Measurements from ENCODE around the gene CLEC16A.

Gene CLEC16A

GRCh38 chr16:10945065-10945787 lies 862 bp downstream of the CLEC16A start:
- TF ChIP-seq CTCF (IDR thresholded peaks at IDR 0.05; ENCODE audit: insufficient read depth, low read length, poor library complexity, severe bottlenecking): no peak
- Histone ChIP-seq H3K36me3 (ENCODE audit: control insufficient read depth, insufficient read depth, low read length) (no peaks in the 10 kb centered on the region), H3K27me3 (replicated peaks; ENCODE audit: control insufficient read depth, insufficient read depth, low read length) (no peaks in the 10 kb centered on the region), H3K4me3 (replicated peaks; ENCODE audit: low read depth, low read length) (peak overlapping the region; percentile 92)
- DNase-seq (ENCODE audit: extremely low read depth, insufficient read length): no peak

- H3K27me3 ChIP-seq (replicated peaks; ENCODE audit: control insufficient read depth, insufficient read depth, low read length): no peaks in the 10 kb centered on the region
- no peak for TF ChIP-seq CTCF (IDR thresholded peaks at IDR 0.05; ENCODE audit: insufficient read depth, low read length, poor library complexity, severe bottlenecking)
- no peaks in the 10 kb centered on the region for H3K36me3 ChIP-seq (ENCODE audit: control insufficient read depth, insufficient read depth, low read length)
- H3K4me3 ChIP-seq (replicated peaks; ENCODE audit: low read depth, low read length): peak overlapping the region; percentile 31
- DNase-seq (ENCODE audit: extremely low read depth, insufficient read length): no peak
Measured at GRCh38 chr16:10946308-10946707, 1.9 kb downstream of the CLEC16A start.

GRCh38 chr16:10947211-10947787 lies 2.9 kb downstream of the CLEC16A start:
- no peak for TF ChIP-seq CTCF (IDR thresholded peaks at IDR 0.05; ENCODE audit: insufficient read depth, low read length, poor library complexity, severe bottlenecking)
- Histone ChIP-seq H3K4me3 (replicated peaks; ENCODE audit: low read depth, low read length) (no peak overlapping the region), H3K36me3 (ENCODE audit: control insufficient read depth, insufficient read depth, low read length) (no peaks in the 10 kb centered on the region), H3K27me3 (replicated peaks; ENCODE audit: control insufficient read depth, insufficient read depth, low read length) (no peaks in the 10 kb centered on the region)
- DNase-seq (ENCODE audit: extremely low read depth, insufficient read length): no peak

- no peaks in the 10 kb centered on the region for H3K36me3 ChIP-seq (ENCODE audit: control insufficient read depth, insufficient read depth, low read length)
- H3K4me3 ChIP-seq (replicated peaks; ENCODE audit: low read depth, low read length): no peak overlapping the region
- peak; percentile 47 for TF ChIP-seq CTCF (IDR thresholded peaks at IDR 0.05; ENCODE audit: insufficient read depth, low read length, poor library complexity, severe bottlenecking)
- peak; percentile 77 for DNase-seq (ENCODE audit: extremely low read depth, insufficient read length)
- H3K27me3 ChIP-seq (replicated peaks; ENCODE audit: control insufficient read depth, insufficient read depth, low read length): no peaks in the 10 kb centered on the region
Measured at GRCh38 chr16:10949424-10949970, 5.1 kb downstream of the CLEC16A start.

- no peak for DNase-seq (ENCODE audit: extremely low read depth, insufficient read length)
- no peaks in the 10 kb centered on the region for H3K27me3 ChIP-seq (replicated peaks; ENCODE audit: control insufficient read depth, insufficient read depth, low read length)
- no peak overlapping the region for H3K4me3 ChIP-seq (replicated peaks; ENCODE audit: low read depth, low read length)
- TF ChIP-seq CTCF (IDR thresholded peaks at IDR 0.05; ENCODE audit: insufficient read depth, low read length, poor library complexity, severe bottlenecking): no peak
- H3K36me3 ChIP-seq (ENCODE audit: control insufficient read depth, insufficient read depth, low read length): no peaks in the 10 kb centered on the region
Measured at GRCh38 chr16:10950393-10950792, 6.0 kb downstream of the CLEC16A start.

Data from GM06990 (cell line).